HepG2 (cell line): ENCODE results near the gene DSTN. TPM values are rescaled to one million over a fixed set of nuclear protein-coding genes. Genes with fewer than 3 reads are reported as not detected.

Experiments used
- CREM ChIP-seq, 2 experiments: sonication (generic) in 1 of 2; formaldehyde crosslinking in 1 of 2; IDR thresholded peaks; 2 replicates each; pipeline versions ENCODE4 v1.4.0 to v1.6.1; 2016 to 2020; ENCODE audit warnings: antibody characterized with exemption in 1 of 2, mild to moderate bottlenecking in 1 of 2, missing genetic modification reagents in 1 of 2
- EP300 ChIP-seq, 3 experiments: sonication (generic) in 1 of 3; formaldehyde crosslinking in 1 of 3; IDR thresholded peaks; 2 replicates each; pipeline versions ENCODE4 v1.5.1 to v1.6.1; 2011 to 2020; ENCODE audit warnings: low read depth in 2 of 3, low read length in 2 of 3, borderline replicate concordance in 1 of 3, improper control_type of control experiment in 1 of 3, mild to moderate bottlenecking in 1 of 3, missing genetic modification reagents in 1 of 3, moderate library complexity in 1 of 3
- FOXA1 ChIP-seq, 2 experiments: fragments of 450-650 bp in 1 of 2; sonication (generic) in 1 of 2; formaldehyde crosslinking in 1 of 2; IDR thresholded peaks; 2 replicates each; pipeline versions ENCODE4 v1.4.0 to v1.6.1; 2016 to 2020; ENCODE audit warnings: missing genetic modification reagents in 1 of 2
- FOXO1 ChIP-seq: sonication (generic); formaldehyde crosslinking; IDR thresholded peaks from 2 replicates; pipeline ENCODE4 v1.4.0; 2020; ENCODE audit warnings: missing genetic modification reagents
- HDAC1 ChIP-seq: sonication (generic); formaldehyde crosslinking; IDR thresholded peaks from 2 replicates; pipeline ENCODE4 v1.5.1; 2020; ENCODE audit warnings: mild to moderate bottlenecking, missing genetic modification reagents
- MAFG ChIP-seq: sonication (generic); formaldehyde crosslinking; IDR thresholded peaks from 2 replicates; pipeline ENCODE4 v1.5.1; 2020; ENCODE audit warnings: mild to moderate bottlenecking, missing genetic modification reagents
- NFE2L1 ChIP-seq: sonication (generic); formaldehyde crosslinking; IDR thresholded peaks from 2 replicates; pipeline ENCODE4 v1.4.0; 2020; ENCODE audit warnings: missing genetic modification reagents, mild to moderate bottlenecking, borderline replicate concordance
- PAF1 ChIP-seq: IDR thresholded peaks from 2 replicates; pipeline ENCODE4 v1.6.1; 2016; ENCODE audit warnings: missing genetic modification reagents, missing compliant biosample characterization
- PHF5A ChIP-seq: IDR thresholded peaks from one replicate; pipeline ENCODE4 v1.6.1; 2018; ENCODE audit warnings: low read depth, missing genetic modification reagents; ENCODE audit not compliant: unreplicated experiment
- PHF8 ChIP-seq: sonication (generic); formaldehyde crosslinking; IDR thresholded peaks from 2 replicates; pipeline ENCODE4 v1.5.0; 2020; ENCODE audit warnings: missing genetic modification reagents
- SP140L ChIP-seq: sonication (generic); formaldehyde crosslinking; IDR thresholded peaks from 2 replicates; pipeline ENCODE4 v1.4.0; 2020; ENCODE audit warnings: missing genetic modification reagents, borderline replicate concordance
- TARDBP ChIP-seq: sonication (generic); formaldehyde crosslinking; IDR thresholded peaks from 2 replicates; pipeline ENCODE4 v1.8.0; 2022; ENCODE audit warnings: mild to moderate bottlenecking, missing genetic modification reagents
- ZKSCAN1 ChIP-seq: fragments of 150-350 bp; IDR thresholded peaks from 2 replicates; pipeline ENCODE4 v1.6.1; 2014; ENCODE audit warnings: low read length
- ZNF136 ChIP-seq: sonication (generic); formaldehyde crosslinking; IDR thresholded peaks from 2 replicates; pipeline ENCODE4 v1.8.1; 2022; ENCODE audit warnings: low read depth, mild to moderate bottlenecking, moderate library complexity, missing genetic modification reagents
- ZNF3 ChIP-seq: IDR thresholded peaks from 2 replicates; pipeline ENCODE4 v1.7.0; 2017; ENCODE audit warnings: inconsistent platforms
- ZNF33B ChIP-seq: sonication (generic); formaldehyde crosslinking; IDR thresholded peaks from 2 replicates; pipeline ENCODE4 v1.5.1; 2020; ENCODE audit warnings: mild to moderate bottlenecking, missing genetic modification reagents
- ZNF614 ChIP-seq: IDR thresholded peaks from 2 replicates; pipeline ENCODE4 v1.6.1; 2018; ENCODE audit warnings: missing biosample characterization, missing genetic modification reagents, inconsistent platforms, borderline replicate concordance
- ZNF720 ChIP-seq: sonication (generic); formaldehyde crosslinking; IDR thresholded peaks from 2 replicates; pipeline ENCODE4 v1.4.0; 2020; ENCODE audit warnings: missing genetic modification reagents
- ZNF761 ChIP-seq: sonication (generic); formaldehyde crosslinking; conservative IDR thresholded peaks from 2 replicates; pipeline ENCODE4 v1.4.0; 2020; ENCODE audit warnings: mild to moderate bottlenecking, missing genetic modification reagents
- polyA plus RNA-seq, 8 experiments: library from polyadenylated mRNA; depleted of rRNA in 3 of 8; stranded (reverse) in 7 of 8; unstranded in 1 of 8; fragments of >200 nt; fragmentation: Illumina TruSeq in 4 of 8; extraction: Trizol in 4 of 8; gene quantifications; 2 replicates each; pipeline versions ENCODE4 v1.2.1 to v1.2.3, GENCODE V29; 2011 to 2016; ENCODE audit warnings: low read depth in 4 of 8, missing spikeins in 1 of 8, mixed read lengths in 1 of 8; ENCODE audit not compliant: insufficient read depth in 1 of 8
- total RNA-seq, 5 experiments: library from RNA; depleted of rRNA; stranded (reverse); fragments of >200 nt; fragmentation: Illumina TruSeq; extraction: Trizol; gene quantifications; 2 replicates each; pipeline ENCODE4 v1.2.3, GENCODE V29; 2016; ENCODE audit warnings: low read depth in 1 of 5
- TF ChIP-seq, protein P1 (sequence below): IDR thresholded peaks from 2 replicates; pipeline ENCODE4 v1.6.1; 2016; ENCODE audit warnings: mild to moderate bottlenecking
- TF ChIP-seq, protein P2 (sequence below): sonication (generic); formaldehyde crosslinking; IDR thresholded peaks from 2 replicates; pipeline ENCODE4 v1.5.1; 2020; ENCODE audit warnings: missing genetic modification reagents, mild to moderate bottlenecking, borderline replicate concordance
- TF ChIP-seq, protein P3 (sequence below): sonication (generic); formaldehyde crosslinking; IDR thresholded peaks from 2 replicates; pipeline ENCODE4 v1.8.1; 2023; ENCODE audit warnings: mild to moderate bottlenecking, moderate library complexity, missing genetic modification reagents
- TF ChIP-seq, protein P4 (sequence below): sonication (generic); formaldehyde crosslinking; IDR thresholded peaks from 2 replicates; pipeline ENCODE4 v1.4.0; 2020; ENCODE audit warnings: mild to moderate bottlenecking, low read depth, missing genetic modification reagents
- TF ChIP-seq, protein P5 (sequence below): IDR thresholded peaks from 2 replicates; pipeline ENCODE4 v1.6.1; 2016; ENCODE audit warnings: low read depth
- TF ChIP-seq, protein P6 (sequence below): sonication (generic); formaldehyde crosslinking; IDR thresholded peaks from 2 replicates; pipeline ENCODE4 v1.4.0; 2020; ENCODE audit warnings: mild to moderate bottlenecking, missing genetic modification reagents

Gene DSTN
- total and polyA plus RNA-seq, 2 of the 13 experiments (the other 11 are each of a cell fraction or from before 2014, with no cell fraction given) = 27.6 to 106 TPM

DNA sequence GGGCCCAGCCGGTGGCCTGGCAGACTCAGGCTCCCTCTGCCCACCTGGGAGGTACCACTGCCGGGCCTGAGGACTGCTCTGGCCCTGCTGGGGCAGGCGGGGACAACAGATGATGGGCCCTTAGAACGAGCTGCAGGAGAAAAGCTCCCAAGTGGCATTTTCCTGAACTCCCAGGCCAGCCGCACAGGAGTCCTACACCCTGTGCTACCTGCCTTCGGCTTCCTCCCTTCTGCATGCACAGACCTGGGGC is 41.3 kb downstream of the DSTN start (continued):
- no peak for TF ChIP-seq MAFG (CRISPR knock-in tag)
- TF ChIP-seq ZNF3 = no peak
- TF ChIP-seq, protein P1, sequence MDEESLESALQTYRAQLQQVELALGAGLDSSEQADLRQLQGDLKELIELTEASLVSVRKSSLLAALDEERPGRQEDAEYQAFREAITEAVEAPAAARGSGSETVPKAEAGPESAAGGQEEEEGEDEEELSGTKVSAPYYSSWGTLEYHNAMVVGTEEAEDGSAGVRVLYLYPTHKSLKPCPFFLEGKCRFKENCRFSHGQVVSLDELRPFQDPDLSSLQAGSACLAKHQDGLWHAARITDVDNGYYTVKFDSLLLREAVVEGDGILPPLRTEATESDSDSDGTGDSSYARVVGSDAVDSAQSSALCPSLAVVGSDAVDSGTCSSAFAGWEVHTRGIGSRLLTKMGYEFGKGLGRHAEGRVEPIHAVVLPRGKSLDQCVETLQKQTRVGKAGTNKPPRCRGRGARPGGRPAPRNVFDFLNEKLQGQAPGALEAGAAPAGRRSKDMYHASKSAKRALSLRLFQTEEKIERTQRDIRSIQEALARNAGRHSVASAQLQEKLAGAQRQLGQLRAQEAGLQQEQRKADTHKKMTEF = 0 out of 2 replicates have a peak, but pooled peaks have one; percentile 14
- TF ChIP-seq, protein P2, sequence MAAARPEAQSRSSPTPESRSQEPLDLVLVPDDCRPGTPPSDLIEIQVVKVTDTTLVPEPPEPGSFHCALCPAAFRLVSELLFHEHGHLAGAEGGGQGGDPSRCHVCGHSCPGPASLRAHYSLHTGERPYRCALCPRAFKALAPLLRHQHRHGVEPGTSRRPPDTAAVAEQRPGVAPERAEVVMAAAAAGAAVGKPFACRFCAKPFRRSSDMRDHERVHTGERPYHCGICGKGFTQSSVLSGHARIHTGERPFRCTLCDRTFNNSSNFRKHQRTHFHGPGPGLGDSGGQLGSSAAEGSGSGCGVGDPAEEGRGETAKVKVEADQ = no peak
- TF ChIP-seq ZNF720 = no peak
- no peak for TF ChIP-seq ZNF761 (CRISPR knock-in tag)
- no peak for TF ChIP-seq ZNF33B (CRISPR knock-in tag)
- TF ChIP-seq, protein P3, sequence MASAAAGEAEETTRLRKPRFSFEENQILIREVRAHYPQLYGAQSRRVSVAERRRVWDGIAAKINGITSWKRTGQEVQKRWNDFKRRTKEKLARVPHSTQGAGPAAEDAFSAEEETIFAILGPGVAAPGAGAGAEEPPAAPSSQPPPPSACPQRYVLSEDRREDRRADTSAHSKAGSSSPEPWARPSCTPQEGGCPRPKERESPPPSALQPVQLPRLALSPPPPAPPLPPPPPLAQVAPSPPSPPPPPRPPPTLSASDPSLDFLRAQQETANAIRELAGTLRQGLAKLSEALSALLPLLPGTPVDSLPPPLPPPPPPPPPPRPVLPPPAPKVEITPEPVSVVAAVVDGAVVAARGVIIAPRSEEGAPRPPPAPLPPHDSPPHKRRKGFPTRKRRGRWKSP = no peak
- TF ChIP-seq, protein P4, sequence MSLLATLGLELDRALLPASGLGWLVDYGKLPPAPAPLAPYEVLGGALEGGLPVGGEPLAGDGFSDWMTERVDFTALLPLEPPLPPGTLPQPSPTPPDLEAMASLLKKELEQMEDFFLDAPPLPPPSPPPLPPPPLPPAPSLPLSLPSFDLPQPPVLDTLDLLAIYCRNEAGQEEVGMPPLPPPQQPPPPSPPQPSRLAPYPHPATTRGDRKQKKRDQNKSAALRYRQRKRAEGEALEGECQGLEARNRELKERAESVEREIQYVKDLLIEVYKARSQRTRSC (CRISPR knock-in tag) = no peak
- TF ChIP-seq, protein P5, sequence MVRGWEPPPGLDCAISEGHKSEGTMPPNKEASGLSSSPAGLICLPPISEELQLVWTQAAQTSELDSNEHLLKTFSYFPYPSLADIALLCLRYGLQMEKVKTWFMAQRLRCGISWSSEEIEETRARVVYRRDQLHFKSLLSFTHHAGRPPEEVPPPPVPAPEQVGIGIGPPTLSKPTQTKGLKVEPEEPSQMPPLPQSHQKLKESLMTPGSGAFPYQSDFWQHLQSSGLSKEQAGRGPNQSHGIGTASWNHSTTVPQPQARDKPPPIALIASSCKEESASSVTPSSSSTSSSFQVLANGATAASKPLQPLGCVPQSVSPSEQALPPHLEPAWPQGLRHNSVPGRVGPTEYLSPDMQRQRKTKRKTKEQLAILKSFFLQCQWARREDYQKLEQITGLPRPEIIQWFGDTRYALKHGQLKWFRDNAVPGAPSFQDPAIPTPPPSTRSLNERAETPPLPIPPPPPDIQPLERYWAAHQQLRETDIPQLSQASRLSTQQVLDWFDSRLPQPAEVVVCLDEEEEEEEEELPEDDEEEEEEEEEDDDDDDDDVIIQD (CRISPR knock-in tag) = no peak
- TF ChIP-seq FOXO1 (CRISPR knock-in tag) = no peak
- TF ChIP-seq, protein P6, sequence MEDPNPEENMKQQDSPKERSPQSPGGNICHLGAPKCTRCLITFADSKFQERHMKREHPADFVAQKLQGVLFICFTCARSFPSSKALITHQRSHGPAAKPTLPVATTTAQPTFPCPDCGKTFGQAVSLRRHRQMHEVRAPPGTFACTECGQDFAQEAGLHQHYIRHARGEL (CRISPR knock-in tag) = no peak
- 0 out of 2 replicates have a peak, but pooled peaks have one; percentile 7 for TF ChIP-seq TARDBP (CRISPR knock-in tag)
- no peak for TF ChIP-seq HDAC1
- TF ChIP-seq ZNF136 (CRISPR knock-in tag) = no peak
- TF ChIP-seq NFE2L1 (CRISPR knock-in tag) = no peak
- no peak for TF ChIP-seq CREM (IDR thresholded peaks at IDR 0.05)
- TF ChIP-seq CREM (CRISPR knock-in tag; IDR thresholded peaks at IDR 0.05) = no peak
- no peak; the same call in 1 of the 2 replicates for TF ChIP-seq PAF1
- TF ChIP-seq PHF5A (CRISPR knock-in tag) = no peak
- TF ChIP-seq ZKSCAN1 = no peak
- TF ChIP-seq PHF8 = peak; percentile 24; the same call in 1 of the 2 replicates
- no peak for TF ChIP-seq EP300 (IDR thresholded peaks at IDR 0.05; ENCODE audit: low read depth in 2 of 2, low read length in 2 of 2)
- TF ChIP-seq EP300 (CRISPR knock-in tag; IDR thresholded peaks at IDR 0.05; ENCODE audit: borderline replicate concordance) = no peak
- TF ChIP-seq FOXA1 (IDR thresholded peaks at IDR 0.05) = no peak
- no peak for TF ChIP-seq FOXA1 (CRISPR knock-in tag; IDR thresholded peaks at IDR 0.05)
- TF ChIP-seq ZNF614 (CRISPR knock-in tag) = no peak
- TF ChIP-seq SP140L (CRISPR knock-in tag) = no peak
